HG03095 (cell line): ENCODE results near the gene BAIAP2L1.
"Not testable (repeated sequence)": the region's sequence is repeated elsewhere in the genome, so short reads cannot be mapped to it uniquely, and the experiment has no call there.

ENCODE experiments used
- ATAC-seq: cut with Tn5 transposase; IDR thresholded peaks from one replicate; pipeline ENCODE4 v1.9.1; 2021; ENCODE audit warnings: moderate library complexity; ENCODE audit not compliant: unreplicated experiment

The BAIAP2L1 gene

DNA sequence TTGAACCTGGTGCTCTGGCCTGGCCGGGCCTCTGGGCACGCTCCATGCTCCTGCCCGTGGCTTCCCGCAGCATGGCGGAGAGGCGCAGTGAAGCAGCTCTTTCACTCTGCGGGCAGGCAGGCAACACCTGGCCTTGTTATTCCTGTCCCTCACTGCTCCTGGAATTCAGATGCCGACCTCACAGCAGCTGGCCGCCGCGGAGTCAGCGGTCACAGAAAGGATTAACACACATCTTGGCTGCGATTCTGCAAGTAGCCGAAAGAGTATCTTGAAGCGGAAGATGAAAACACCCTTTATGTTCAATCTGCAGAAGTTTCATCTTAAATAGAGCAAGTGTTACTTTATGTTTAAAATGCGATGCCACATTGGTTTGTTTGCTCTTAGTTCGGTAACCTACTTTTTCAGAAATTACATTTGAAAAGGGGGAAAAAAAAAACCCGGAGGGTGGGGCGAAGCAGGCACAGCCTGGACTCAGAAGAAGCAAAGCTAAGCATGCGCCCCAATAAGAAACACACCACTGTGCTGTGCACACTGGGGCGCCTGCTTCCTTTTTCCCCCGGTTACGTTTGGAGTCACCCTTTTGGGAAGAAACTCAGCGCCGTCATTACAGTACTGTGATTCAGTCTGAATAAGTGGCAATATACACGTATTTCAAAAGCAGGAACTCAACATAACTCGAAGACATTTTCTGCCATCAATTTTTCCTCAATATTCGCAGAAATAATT is 77.1 kb downstream of the BAIAP2L1 start:
- ATAC-seq = no peak

DNA sequence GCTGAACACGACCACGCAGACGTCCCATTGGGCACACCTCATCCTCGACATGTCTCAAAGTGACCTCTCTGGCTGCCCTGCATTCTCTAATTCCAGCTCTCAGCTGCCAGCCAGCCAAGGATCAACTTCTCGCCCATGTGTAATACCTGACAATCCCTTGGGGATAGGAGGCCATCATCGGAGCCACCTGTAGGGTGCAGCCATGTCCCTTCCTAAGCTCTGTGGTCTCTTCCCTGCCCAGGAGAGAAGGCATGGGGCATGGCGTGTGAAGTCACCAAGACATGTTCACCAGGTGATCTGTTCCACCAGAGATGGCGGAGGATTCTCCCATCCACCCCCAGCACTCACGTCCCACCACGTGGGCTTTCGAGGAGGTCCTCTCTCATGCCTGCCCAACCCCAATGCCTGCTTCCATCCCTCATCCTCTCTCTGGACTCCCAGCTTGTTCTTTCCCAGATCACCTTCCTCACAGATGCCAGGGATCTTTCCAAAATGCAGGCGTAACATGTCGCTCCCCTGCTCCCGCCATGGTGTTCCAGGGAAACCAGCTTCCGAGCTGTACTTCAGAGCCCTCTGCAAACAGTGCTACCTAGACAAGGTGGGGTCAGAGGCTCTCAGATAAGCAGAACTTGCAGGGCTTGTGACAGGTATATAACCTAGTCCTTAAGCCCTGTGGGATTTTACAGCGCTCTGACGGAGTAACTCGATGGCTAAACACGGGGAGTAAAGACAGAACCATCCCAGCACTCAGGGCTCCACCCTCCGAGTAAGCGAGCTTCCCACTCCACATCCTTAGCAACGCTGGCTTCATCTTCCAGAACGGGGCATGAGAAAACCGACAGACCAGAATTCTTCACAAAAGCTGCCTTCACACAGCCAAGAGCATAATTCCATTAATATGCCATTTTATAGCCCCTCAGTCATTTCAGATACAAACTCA is 78.3 kb downstream of the BAIAP2L1 start:
- ATAC-seq = no peak

DNA sequence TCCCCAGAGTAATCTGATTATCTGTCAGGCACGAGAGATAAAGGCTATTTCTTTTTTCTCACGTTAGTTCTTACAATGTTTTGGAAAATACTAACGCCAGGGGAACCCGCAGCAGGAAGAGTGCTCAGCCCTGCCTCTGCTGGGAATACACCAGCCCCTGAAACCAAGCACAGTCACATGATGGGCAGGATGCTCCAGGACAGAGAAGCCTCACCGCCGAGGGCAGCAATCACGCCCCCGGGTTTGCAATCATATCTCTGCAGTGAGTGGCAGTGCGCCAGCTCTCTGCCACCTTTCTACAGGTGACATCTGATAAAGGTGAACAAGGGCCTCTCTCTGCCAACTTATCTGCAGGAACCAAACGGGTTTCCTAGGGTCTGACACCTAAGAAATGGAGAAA is 79.6 kb downstream of the BAIAP2L1 start:
- no peak for ATAC-seq

DNA sequence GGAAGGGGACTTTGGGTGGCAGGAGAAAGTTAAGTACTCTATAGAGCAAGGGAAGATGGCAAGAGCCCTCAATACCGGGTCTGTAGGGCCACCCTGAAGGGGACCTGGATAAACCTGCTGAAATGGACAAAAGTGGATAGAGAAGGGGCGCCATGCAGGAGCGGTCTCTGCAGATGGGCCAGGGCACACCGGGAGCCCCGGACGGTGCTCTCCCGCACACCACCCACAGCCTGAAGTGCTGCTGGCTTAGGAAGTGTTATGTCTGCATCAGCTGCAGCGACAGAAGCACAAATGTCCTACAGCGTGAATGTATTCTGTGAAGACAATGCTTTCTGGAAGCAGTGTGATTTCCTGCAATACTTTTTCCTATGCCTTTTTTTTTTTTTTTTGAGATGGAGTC is 81.7 kb downstream of the BAIAP2L1 start:
- ATAC-seq = no peak

DNA sequence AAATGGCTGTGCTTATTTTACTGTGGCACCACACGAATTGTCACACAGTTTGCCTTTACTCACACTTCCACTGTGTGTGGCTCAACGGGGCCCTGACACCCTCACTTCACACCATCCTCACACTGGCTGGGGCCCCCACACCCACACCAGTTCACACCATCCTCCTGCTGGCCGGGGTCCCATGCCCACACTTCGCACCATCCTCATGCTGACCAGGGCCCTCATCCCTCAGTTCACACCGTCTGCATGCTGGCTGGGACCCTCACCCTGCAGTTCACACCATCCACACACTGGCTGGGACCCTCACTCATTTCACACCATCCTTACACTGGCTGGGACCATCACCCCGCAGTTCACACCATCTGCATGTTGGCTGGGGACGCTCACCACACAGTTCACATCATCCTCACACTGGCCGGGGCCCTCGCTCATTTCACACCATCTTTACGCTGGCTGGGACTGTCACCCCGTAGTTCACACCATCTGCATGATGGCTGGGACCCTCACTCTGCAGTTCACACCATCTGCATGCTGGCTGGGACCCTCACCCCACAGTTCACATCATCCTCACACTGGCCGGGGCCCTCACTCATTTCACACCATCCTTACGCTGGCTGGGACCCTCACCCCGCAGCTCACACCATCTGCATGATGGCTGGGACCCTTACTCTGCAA is 83.4 kb downstream of the BAIAP2L1 start:
- no peak for ATAC-seq

DNA sequence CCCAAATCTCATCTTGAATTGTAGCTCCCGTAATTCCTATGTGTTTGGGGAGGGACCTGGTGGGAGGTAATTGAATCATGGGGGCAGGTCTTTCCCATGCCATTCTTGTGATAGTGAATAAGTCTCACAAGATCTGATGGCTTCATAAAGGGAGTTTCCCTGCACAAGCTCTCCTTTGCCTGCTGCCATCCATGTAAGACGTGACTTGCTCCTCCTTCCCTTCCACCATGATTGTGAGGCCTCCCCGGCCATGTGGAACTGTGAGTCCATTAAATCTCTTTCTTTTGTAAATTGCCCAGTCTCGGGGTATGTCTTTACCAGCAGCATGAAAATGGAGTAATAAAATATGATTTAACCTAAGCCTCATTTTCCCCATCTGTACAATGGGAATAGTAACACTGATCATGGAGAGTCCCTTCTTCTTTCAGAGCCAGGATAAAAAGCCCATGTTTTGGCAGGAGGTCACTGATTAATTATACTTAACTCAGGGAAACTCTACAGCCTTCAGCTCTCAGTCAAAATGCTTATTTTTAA is 84.8 kb downstream of the BAIAP2L1 start:
- ATAC-seq = not testable (repeated sequence)

DNA sequence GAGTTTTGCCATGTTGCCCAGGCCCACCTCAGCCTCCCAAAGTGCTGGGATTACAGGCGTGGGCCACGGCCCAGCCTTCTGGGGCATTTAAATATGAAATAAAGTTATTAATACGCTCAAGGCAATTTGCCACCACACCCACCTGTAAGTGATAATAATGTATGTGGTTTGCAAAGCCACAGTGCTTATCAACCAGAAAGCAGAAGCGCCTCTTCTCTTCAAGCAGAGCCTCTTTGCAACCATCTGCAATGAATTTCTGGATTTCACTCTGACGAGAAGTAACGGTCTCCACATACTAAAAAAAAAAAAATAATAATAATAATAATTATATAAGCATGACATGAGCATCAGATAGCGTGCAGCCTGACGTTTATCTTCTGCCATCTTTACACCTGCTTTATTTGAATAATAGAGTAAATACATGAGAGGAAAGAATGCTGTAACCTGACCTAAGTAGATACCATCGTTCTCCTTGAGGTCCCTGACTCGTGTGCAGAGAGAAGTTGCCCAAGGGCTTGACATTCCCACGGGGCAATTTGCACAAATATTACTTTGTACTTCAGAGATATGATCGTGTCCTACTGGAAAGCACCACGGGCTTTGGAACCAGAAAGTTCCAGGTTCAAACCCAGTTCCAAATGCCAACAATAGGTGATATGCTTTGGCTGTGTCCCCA is 85.4 kb downstream of the BAIAP2L1 start:
- peak; percentile 68 for ATAC-seq

DNA sequence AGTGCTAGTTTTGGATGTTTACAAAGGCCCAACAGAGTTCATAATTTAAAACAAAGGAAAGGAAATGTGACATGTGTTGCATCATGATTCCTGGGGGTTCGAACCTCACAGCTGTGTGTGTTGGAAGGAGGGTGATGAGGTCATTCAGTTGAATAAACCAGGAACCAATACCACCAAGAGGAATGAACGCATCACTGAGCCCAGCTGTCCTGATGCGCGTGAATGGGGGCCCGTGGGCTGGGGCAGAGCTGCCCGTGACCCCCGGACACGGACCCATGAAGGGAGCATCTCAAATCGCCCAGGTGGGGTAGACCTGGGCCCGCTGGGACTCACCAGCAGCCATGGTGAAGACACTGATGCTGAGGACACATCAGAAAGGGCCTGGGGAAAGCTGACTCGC is 86.4 kb downstream of the BAIAP2L1 start:
- no peak for ATAC-seq

DNA sequence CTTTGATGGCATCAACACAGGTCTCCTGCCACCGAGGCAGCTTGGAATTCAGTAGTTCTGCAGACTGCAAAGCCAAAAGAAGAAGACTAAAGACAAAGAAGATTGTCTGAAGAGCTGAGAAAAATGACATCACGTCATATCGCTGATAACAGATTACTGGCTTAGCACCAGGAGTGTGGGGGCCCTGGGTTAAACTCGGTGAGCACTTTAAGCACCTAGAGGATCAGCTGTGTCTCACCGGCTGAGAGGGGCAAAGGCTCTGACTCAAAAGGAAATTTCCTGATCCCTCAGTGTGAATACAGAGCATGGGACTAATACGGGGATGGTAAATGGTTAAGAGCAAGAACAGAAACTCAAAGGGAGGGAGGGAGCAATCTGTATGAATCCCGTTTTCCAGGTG is 88.7 kb downstream of the BAIAP2L1 start:
- no peak for ATAC-seq

DNA sequence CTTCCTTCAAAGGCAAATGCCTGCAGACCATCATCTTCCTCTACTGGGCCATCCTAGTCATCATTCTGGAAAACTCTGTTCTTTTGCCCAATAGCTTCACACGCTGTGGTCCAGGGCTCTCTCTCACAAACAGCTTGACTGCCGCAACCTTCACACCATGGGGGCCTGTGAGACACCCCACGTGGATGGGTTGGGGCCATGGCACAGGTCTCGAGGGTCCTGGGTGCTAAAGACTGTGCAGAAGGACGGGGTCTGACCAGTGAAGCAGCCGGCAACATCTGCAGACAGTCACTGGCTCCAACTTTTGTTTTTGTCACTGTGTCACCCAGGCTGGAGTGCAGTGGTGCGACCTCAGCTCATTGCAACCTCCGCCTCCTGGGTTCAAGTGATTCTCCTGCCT is 91.3 kb downstream of the BAIAP2L1 start:
- no peak for ATAC-seq

DNA sequence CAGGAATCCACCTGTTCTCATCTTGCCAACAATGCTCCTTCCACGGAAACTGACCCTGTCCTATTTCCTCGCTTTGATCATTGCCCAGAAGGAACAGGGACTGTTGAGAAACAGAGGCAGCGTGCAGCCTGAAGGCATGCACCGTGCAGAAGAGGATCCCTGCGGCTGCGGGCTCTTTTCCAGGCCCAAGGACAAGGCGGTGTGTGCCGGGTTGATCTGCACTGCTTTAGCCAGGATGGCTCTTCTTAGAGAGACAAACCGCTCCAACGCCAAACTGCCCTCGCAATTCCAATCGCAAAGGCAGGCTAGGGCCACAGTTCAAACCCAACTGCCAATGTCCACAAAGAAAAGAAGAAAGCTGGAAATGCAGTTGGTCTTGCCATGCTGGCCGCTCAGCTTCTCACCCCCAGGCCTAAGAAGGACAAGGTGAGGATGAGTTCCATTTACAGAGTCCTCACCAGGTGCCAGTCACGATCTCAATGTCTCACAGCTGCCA is 92.9 kb downstream of the BAIAP2L1 start:
- no peak for ATAC-seq

DNA sequence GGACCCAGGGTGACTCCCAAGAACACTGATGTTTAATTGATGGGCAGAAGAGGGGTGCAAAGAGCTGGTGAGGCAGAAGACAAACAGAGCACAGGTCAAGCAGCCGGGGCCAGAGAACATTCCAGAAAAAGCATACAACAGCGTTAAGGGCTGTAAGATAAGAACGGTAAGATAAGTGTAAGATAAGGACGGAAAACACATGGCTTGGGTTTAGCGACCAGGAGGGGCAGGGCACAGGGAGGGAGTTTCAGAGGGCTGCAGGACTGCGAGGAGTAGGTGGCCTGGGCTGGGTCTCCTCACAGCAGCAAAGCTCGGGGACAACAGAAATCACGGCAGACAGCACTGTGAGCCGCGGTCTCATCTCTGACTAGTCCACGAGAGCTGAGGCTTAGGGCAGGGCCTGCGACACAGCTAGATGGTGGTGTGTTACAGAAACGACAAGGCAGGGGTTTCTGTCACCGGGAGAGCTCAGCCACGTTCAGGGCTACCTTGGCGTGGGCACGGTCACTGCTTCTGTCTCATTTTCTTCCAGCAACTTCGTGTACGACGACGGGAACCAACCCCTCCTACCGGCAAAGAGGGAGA is 94.8 kb downstream of the BAIAP2L1 start:
- ATAC-seq = no peak

DNA sequence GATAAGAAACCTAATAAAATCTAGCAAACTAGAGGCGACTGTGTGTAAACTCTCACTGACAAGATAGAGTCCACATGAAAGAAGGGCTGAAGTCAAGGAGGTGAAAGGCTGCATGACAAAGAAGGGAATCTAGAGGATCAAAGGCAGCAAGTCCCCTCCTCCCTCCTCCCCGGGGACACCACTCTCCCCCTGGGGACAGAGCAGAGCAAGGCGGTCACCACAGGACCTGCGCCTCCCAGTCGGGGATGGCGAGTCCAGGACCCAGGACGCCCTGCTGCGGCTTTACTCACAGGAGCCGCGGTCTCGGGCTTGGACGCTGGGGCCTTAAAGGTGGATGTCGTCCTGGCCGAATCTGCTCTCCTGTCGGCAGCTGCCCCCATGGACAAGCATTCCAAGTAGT is 97.0 kb downstream of the BAIAP2L1 start:
- ATAC-seq = no peak

DNA sequence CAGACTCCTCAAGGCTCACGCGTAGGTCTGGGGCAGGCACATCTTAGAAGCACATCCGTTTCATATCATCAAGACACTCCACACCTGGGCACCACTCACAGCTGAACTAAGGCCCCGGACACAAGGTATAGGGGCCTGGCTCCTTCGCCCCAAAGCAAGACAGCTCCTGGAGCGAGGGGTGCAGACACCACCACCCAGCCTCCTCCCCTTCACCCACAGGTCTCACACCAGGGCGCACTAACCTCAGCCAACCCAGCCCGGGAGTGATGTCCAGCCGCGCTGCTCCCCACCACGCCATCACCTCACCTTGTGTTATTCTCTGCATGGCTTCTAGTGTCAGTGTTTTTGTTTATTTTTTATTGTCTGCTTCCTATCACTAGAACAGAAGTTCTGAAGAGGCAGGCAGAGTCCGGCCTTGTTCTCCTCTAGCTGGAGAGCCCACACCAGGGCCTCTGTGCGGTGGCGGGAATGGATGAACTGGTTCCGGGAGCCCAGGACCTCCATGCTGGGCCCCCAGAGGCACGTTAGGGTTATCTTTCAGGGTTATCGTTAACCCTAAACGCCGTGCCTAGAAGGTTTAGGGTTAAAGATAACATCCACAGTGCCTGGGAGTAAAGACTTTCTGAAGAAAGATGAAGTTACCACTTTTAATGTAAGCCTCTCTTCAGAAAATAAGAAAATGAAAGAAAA is 97.6 kb downstream of the BAIAP2L1 start:
- ATAC-seq = no peak

DNA sequence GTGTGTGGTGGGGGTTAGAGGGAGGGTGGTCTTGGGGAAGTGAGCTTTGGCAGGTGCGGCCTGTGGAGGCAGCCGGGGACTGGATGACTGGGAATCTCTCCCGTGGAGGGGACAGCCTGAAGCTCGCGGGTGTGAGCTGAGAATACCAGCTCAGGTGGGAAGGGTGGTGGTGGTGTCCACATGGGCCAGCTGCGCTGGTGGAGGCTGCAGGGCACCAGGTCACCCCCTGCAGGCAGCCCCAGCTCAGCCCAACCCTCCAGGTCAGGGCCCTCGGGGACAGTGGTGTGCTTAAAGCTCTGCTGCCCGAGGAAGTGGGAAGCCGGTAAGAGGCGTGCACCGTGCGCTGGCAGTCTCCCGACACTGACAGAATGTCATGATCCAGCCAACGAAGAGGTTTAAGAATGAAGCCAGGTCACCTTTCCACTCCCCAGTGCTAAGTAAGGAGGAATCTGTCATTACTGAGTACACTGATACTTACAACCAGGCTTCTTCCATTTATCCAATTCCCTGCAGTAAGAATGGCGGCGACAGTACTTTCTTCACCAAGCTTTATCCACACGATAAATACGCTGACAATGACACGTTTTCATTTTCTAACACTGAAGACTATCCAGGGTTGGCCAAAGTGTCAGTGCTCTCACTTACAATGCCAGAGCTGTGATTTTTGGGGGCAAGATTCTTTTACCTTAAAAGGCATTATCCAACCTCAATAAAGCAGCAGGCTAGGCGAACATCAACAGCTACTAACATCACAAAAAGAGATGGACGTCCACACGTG is 99.0 kb downstream of the BAIAP2L1 start:
- no peak for ATAC-seq

DNA sequence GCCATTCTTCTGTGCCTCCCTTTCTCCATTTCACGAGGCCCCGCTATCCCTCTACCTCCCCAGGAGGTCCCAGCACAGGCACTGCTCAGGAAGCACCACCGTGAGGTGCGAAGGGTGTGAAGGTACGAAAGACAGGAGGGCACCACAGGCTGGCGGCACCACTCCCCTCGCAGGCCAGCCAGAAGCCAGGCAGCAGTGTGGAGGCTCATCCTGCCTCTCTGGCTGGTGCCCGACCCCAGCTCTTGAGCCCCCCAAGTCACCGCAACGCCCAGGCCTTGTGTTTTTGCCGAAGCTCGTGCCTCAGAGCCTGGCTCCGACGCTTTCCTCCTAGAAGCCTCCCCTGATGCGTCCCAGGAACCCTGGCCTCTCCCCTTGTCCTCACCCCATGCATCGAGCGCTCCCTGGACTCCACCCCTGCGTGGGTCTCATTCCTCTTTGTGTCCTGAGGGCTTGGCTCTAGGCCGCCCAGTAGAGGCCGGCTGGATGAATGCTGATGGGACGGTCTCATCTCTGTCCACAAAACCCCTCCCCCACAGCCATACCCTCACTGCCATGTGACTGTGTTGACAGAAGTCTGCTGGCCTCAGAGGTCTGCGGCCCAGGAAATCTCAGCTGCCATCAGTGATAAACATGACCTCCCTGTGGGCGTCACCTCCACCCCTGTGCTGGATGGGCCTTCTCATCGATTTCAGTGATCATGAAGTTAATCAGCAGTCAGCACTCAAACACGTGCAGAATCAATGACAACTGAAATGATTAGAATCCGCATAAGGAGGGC is 100.1 kb downstream of the BAIAP2L1 start:
- ATAC-seq = no peak

DNA sequence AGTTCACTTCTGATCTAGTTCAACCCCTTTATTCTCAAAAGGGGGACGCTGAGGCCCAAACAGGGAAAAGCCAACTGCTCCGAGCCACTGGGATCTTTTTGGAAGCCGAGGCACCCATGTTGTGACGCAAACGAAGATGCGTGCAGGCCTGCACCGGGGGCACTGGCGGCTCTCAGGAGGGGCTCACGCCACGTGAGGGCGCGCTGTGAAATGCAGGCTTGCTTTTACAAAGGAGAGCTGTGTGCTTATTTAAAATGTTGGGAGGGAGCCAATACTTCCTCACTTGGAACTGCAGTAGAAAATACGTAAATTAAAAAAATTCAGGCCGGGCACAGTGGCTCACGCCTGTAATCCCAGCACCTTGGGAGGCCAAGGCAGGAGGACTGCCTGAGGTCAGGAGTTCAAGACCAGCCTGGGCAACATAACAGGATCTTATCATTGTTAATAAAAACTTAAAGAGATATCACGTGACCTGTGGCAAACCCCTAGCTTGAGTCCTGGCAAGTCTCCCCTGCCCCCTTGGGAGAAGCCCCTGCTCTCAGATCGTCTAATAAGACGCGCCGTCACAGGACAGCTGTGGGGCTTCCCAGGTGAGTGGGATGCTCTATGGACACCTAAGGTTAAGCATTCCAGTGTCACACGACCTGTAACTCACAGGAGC is 103.1 kb downstream of the BAIAP2L1 start:
- no peak for ATAC-seq

DNA sequence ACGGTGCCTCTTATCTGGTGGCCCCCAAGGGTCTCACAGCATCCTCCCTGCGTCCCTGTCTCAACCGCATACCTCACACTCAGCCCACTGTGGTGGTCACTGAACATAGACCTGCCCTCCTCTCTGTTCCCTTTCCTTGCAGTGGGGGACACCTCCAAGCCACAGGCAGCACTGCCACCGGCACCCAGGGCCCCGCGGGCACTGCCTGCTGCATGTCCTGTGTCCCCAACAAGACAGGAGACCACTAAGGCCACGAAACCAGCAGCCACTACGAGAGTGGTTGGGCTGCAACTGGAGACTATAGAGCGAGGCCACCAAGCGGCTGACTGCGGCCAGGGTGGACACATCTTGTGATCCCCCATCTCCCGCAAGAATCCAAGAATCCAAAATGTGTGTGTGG is 104.1 kb downstream of the BAIAP2L1 start:
- ATAC-seq = no peak
